IMR-90 (cell line): ENCODE measurements around the gene TREH. TPM values are rescaled to one million over a fixed set of nuclear protein-coding genes. Genes with fewer than 3 reads are reported as not detected.

Experiments used
- ATAC-seq: fragments of 200-7000 bp; cut with Tn5 transposase; 2 replicates; pipeline ENCODE4 v1.9.1; 2020; ENCODE audit warnings: low read depth, mild to moderate bottlenecking, moderate library complexity
- BruUV-seq: library from RNA; stranded (reverse); fragments of 400-500 nt; replicated peaks from 2 replicates; lab custom pipeline; 2021; lab: Mats Ljungman, UMichigan
- CTCF ChIA-PET: fragments of 300-600 bp; formaldehyde crosslinking; extraction: SDS; loops from one replicate; lab custom pipeline; 2021; ENCODE audit warnings: antibody characterized with exemption; lab: Yijun Ruan, JAX
- POLR2A ChIA-PET: fragments of 300-600 bp; sonication (Branson Sonifier 250); formaldehyde crosslinking; loops from one replicate; lab custom pipeline; 2022; ENCODE audit warnings: antibody characterized with exemption; ENCODE audit not compliant: unreplicated experiment; lab: Charles Lee
- DNase-seq: peaks from one replicate; pipeline ENCODE4 v3.0.0; 2013
- H2AFZ ChIP-seq: replicated peaks from 2 replicates; pipeline ENCODE3; 2013; ENCODE audit warnings: low read length, mild to moderate bottlenecking; ENCODE audit not compliant: poor library complexity
- H2AK5ac ChIP-seq: 2 replicates; pipeline ENCODE4 v1.6.1; 2013; ENCODE audit warnings: low read depth, low read length, inconsistent platforms
- H2AK9ac ChIP-seq: replicated peaks from 2 replicates; pipeline ENCODE3; 2013; ENCODE audit warnings: mild to moderate bottlenecking, low read depth, low read length, moderate library complexity; ENCODE audit not compliant: poor library complexity
- H2BK120ac ChIP-seq: 2 replicates; pipeline ENCODE4 v1.6.1; 2013; ENCODE audit warnings: low read depth, low read length, inconsistent platforms
- H2BK15ac ChIP-seq: 3 replicates; pipeline ENCODE4 v1.6.1; 2013; ENCODE audit warnings: low read depth, low read length, inconsistent platforms
- H2BK20ac ChIP-seq: 2 replicates; pipeline ENCODE4 v1.6.1; 2013; ENCODE audit warnings: low read depth, mild to moderate bottlenecking, inconsistent platforms, low read length, moderate library complexity
- H2BK5ac ChIP-seq: 2 replicates; pipeline ENCODE4 v1.6.1; 2013; ENCODE audit warnings: mild to moderate bottlenecking, low read depth, low read length, inconsistent platforms; ENCODE audit not compliant: poor library complexity, severe bottlenecking
- H3K14ac ChIP-seq: replicated peaks from 2 replicates; pipeline ENCODE4 v1.6.1; 2013; ENCODE audit warnings: low read depth, low read length, inconsistent platforms
- H3K18ac ChIP-seq: 2 replicates; pipeline ENCODE4 v1.6.1; 2013; ENCODE audit warnings: low read depth, low read length, control low read depth
- H3K23ac ChIP-seq: 2 replicates; pipeline ENCODE4 v1.6.1; 2013; ENCODE audit warnings: low read depth, low read length, inconsistent platforms
- H3K27ac ChIP-seq: 2 replicates; pipeline ENCODE4 v1.5.1; 2013; ENCODE audit warnings: mild to moderate bottlenecking, control low read depth, low read length; ENCODE audit not compliant: insufficient read depth
- H3K27me3 ChIP-seq: 2 replicates; pipeline ENCODE4 v1.6.1; 2013; ENCODE audit warnings: low read length; ENCODE audit not compliant: control insufficient read depth, insufficient read depth
- H3K36me3 ChIP-seq: 2 replicates; pipeline ENCODE4 v1.6.1; 2013; ENCODE audit warnings: low read length, mixed read lengths; ENCODE audit not compliant: control insufficient read depth, insufficient read depth
- H3K4ac ChIP-seq: 2 replicates; pipeline ENCODE4 v1.6.1; 2013; ENCODE audit warnings: low read depth, low read length, inconsistent platforms
- H3K4me1 ChIP-seq: 2 replicates; pipeline ENCODE4 v1.6.1; 2013; ENCODE audit warnings: low read length, mixed read lengths; ENCODE audit not compliant: control insufficient read depth, insufficient read depth
- H3K4me2 ChIP-seq: 2 replicates; pipeline ENCODE4 v1.6.1; 2013; ENCODE audit warnings: low read depth, mild to moderate bottlenecking, control low read depth, low read length, moderate library complexity
- H3K4me3 ChIP-seq: 2 replicates; pipeline ENCODE4 v1.5.1; 2013; ENCODE audit warnings: low read depth, mild to moderate bottlenecking, control low read depth, low read length, moderate library complexity; ENCODE audit not compliant: insufficient read depth
- H3K56ac ChIP-seq: 2 replicates; pipeline ENCODE4 v1.6.1; 2013; ENCODE audit warnings: low read length, inconsistent platforms; ENCODE audit not compliant: insufficient read depth; ENCODE audit errors: extremely low read depth
- H3K79me1 ChIP-seq, 2 experiments: 2 replicates each; pipeline ENCODE4 v1.6.1; 2013; ENCODE audit warnings: low read length in 2 of 2, inconsistent platforms in 1 of 2, low read depth in 1 of 2
- H3K9ac ChIP-seq: 2 replicates; pipeline ENCODE4 v1.6.1; 2013; ENCODE audit warnings: low read depth, low read length, control low read depth
- H3K9me1 ChIP-seq: 2 replicates; pipeline ENCODE4 v1.6.1; 2013; ENCODE audit warnings: low read length, inconsistent platforms; ENCODE audit not compliant: insufficient read depth
- H3K9me3 ChIP-seq: 2 replicates; pipeline ENCODE4 v1.6.1; 2013; ENCODE audit warnings: low read length; ENCODE audit not compliant: control insufficient read depth, insufficient read depth
- H4K20me1 ChIP-seq: 2 replicates; pipeline ENCODE4 v1.6.1; 2013; ENCODE audit warnings: low read length, inconsistent platforms; ENCODE audit not compliant: insufficient read depth
- H4K5ac ChIP-seq: 2 replicates; pipeline ENCODE4 v1.6.1; 2013; ENCODE audit warnings: mild to moderate bottlenecking, low read depth, low read length, control low read depth
- H4K8ac ChIP-seq, 2 experiments: 2 replicates each; pipeline ENCODE4 v1.6.1; 2013; ENCODE audit warnings: low read depth in 2 of 2, low read length in 2 of 2, control low read depth in 1 of 2, inconsistent platforms in 1 of 2
- H4K91ac ChIP-seq: 2 replicates; pipeline ENCODE4 v1.6.1; 2013; ENCODE audit warnings: low read depth, low read length, inconsistent platforms; ENCODE audit not compliant: insufficient read depth
- BHLHE40 ChIP-seq: fragments of 150-350 bp; IDR thresholded peaks from 2 replicates; pipeline ENCODE4 v1.6.1; 2016; ENCODE audit warnings: mild to moderate bottlenecking, low read depth, low read length
- CEBPB ChIP-seq: IDR thresholded peaks from 2 replicates; pipeline ENCODE4 v1.6.1; 2012; ENCODE audit warnings: low read depth, low read length, improper control_type of control experiment
- CHD1 ChIP-seq: IDR thresholded peaks from 2 replicates; pipeline ENCODE4 v1.6.1; 2012; ENCODE audit warnings: low read depth, low read length, improper control_type of control experiment
- CTCF ChIP-seq: conservative IDR thresholded peaks from 2 replicates; pipeline ENCODE4 v1.5.1; 2012; ENCODE audit warnings: mild to moderate bottlenecking, low read depth, low read length, improper control_type of control experiment
- ELK1 ChIP-seq: fragments of 150-350 bp; IDR thresholded peaks from 2 replicates; pipeline ENCODE4 v1.6.1; 2016; ENCODE audit warnings: low read depth, mild to moderate bottlenecking, low read length, moderate library complexity, borderline replicate concordance
- FOS ChIP-seq: fragments of 150-350 bp; IDR thresholded peaks from 2 replicates; pipeline ENCODE4 v1.6.1; 2016; ENCODE audit warnings: low read depth, low read length
- MAZ ChIP-seq: IDR thresholded peaks from 2 replicates; pipeline ENCODE4 v1.6.1; 2012; ENCODE audit warnings: low read depth, mild to moderate bottlenecking, low read length, improper control_type of control experiment, moderate library complexity, borderline replicate concordance
- MXI1 ChIP-seq: IDR thresholded peaks from 2 replicates; pipeline ENCODE4 v1.6.1; 2012; ENCODE audit warnings: low read depth, mild to moderate bottlenecking, low read length, moderate library complexity, borderline replicate concordance
- POLR2A ChIP-seq: IDR thresholded peaks from 2 replicates; pipeline ENCODE4 v1.6.1; 2012; ENCODE audit warnings: mild to moderate bottlenecking, low read depth, low read length
- RAD21 ChIP-seq: IDR thresholded peaks from 2 replicates; pipeline ENCODE4 v1.6.1; 2012; ENCODE audit warnings: low read length, improper control_type of control experiment
- RCOR1 ChIP-seq: IDR thresholded peaks from 2 replicates; pipeline ENCODE4 v1.6.1; 2012; ENCODE audit warnings: mild to moderate bottlenecking, low read length, improper control_type of control experiment; ENCODE audit not compliant: insufficient replicate concordance
- RFX5 ChIP-seq: IDR thresholded peaks from 2 replicates; pipeline ENCODE4 v1.8.0; 2012; ENCODE audit warnings: low read depth, mild to moderate bottlenecking, low read length, moderate library complexity
- SMC3 ChIP-seq: fragments of 150-350 bp; IDR thresholded peaks from 2 replicates; pipeline ENCODE4 v1.6.1; 2016; ENCODE audit warnings: low read depth, mild to moderate bottlenecking, antibody characterized with exemption, low read length, moderate library complexity
- USF2 ChIP-seq: fragments of 150-350 bp; IDR thresholded peaks from 2 replicates; pipeline ENCODE4 v1.6.1; 2017; ENCODE audit warnings: mild to moderate bottlenecking, antibody characterized with exemption, low read length, low read depth
- WGBS, 2 experiments: methylation state at CpG; one replicate each; pipeline versions ENCODE4 v1.1.5 to v1.1.7; 2013; ENCODE audit warnings: missing lambda C conversion rate in 2 of 2; ENCODE audit not compliant: insufficient read length in 1 of 2; ENCODE audit errors: extremely low coverage in 2 of 2; 5-methylcytosine and 5-hydroxymethylcytosine counted together
- dilution Hi-C: fragments of 300-500 bp; cut with HindIII; formaldehyde crosslinking; loops from one replicate; pipeline ENCODE4 v1.14.3; 2018; ENCODE audit warnings: low sequenced_read_pairs; ENCODE audit not compliant: unreplicated experiment
- in situ Hi-C: fragments of 300-500 bp; cut with MboI; formaldehyde crosslinking; loops from 3 replicates; pipeline ENCODE4 v1.14.3; 2019; ENCODE audit warnings: low sequenced_read_pairs, inconsistent platforms, mixed read lengths
- intact Hi-C: fragments of 100-400 bp; cut with micrococcal nuclease; formaldehyde crosslinking; loops from 2 replicates; pipeline ENCODE4 v1.10.0; 2022
- polyA plus RNA-seq, 3 experiments: library from polyadenylated mRNA; depleted of rRNA; stranded (reverse); fragments of >200 nt; gene quantifications; 2 replicates each; pipeline ENCODE4 v1.2.3, GENCODE V29; 2012; ENCODE audit warnings: low replicate concordance in 1 of 3
- total RNA-seq: library from RNA; depleted of rRNA; stranded (reverse); fragments of >200 nt; gene quantifications from 2 replicates; pipeline ENCODE4 v1.2.3, GENCODE V29; 2012

The TREH gene
- total and polyA plus RNA-seq, 2 of the 4 experiments (the other 2 are of a cell fraction) = not detected

- Histone ChIP-seq H4K8ac (peak overlapping the region in 1 of 2 experiments; percentile 53; a peak in 2 of 4 replicates), H3K36me3 (peaks cover 23% of the 10 kb centered on the region), H3K18ac (no peak overlapping the region), H3K9ac (peak overlapping the region; percentile 52), H3K27me3 (no peaks in the 10 kb centered on the region), H3K79me1 (peaks cover 18 to 59% of the 10 kb centered on the region in 2 experiments; a peak in 3 of 4 replicates), H2BK120ac (peak overlapping the region; percentile 97; the same call in 1 of the 2 replicates), H3K23ac (peak overlapping the region; percentile 76; the same call in 1 of the 2 replicates), H2BK20ac (peak overlapping the region; percentile 48; the same call in 1 of the 2 replicates), H4K91ac (no peak overlapping the region; the same call in 1 of the 2 replicates), H2BK5ac (peak overlapping the region; percentile 98), H3K4me3 (peak overlapping the region; percentile 93), H3K4me1 (peaks cover 38% of the 10 kb centered on the region), H3K4me2 (peak overlapping the region; percentile 91), H3K27ac (peak overlapping the region; percentile 90), H2BK15ac (no peak overlapping the region), H4K5ac (no peak overlapping the region), H3K4ac (peak overlapping the region; percentile 100; the same call in 1 of the 2 replicates), H2AFZ (peak overlapping the region; percentile 79), H2AK9ac (peak overlapping the region; percentile 97), H2AK5ac (peak overlapping the region; percentile 83; the same call in 1 of the 2 replicates), H4K20me1 (peaks cover 10% of the 10 kb centered on the region), H3K56ac (no peak overlapping the region), H3K9me1 (peaks cover 39% of the 10 kb centered on the region), H3K9me3 (no peaks in the 10 kb centered on the region), H3K14ac (peak overlapping the region; percentile 65)
- ATAC-seq (peak; percentile 16), DNase-seq (peak; percentile 66)
- 5 to 100% methylated on average over 2 to 23 of the region's 54 CpGs for WGBS, 2 experiments
- ChIA-PET POLR2A (no interaction called here), CTCF (no interaction called here)
- dilution Hi-C loops = no loop called here
- intact Hi-C loops = no loop called here
- in situ Hi-C loops = no loop called here
- BruUV-seq = no TSS peak
- TF ChIP-seq BHLHE40 (no peak), CEBPB (no peak), MAZ (peak; percentile 30; the same call in 1 of the 2 replicates), POLR2A (0 out of 2 replicates have a peak, but pooled peaks have one; percentile 4), MXI1 (peak; percentile 50; the same call in 1 of the 2 replicates), RFX5 (no peak), FOS (no peak), RAD21 (peak; percentile 69), SMC3 (peak; percentile 51), ELK1 (no peak), RCOR1 (no peak), CHD1 (0 out of 2 replicates have a peak, but pooled peaks have one; percentile 20), CTCF (peak; percentile 85), USF2 (no peak)
Observed at GRCh38 chr11:118610773-118611432, 68.5 kb downstream of the TREH start.
